Activated CD8-positive, alpha-beta memory T cell treated with anti-CD3 and anti-CD28 coated beads, Interleukin-2, amount 50 U/mL, for 1 hour (primary cell): Measurements from ENCODE around the gene MICU1.
"Not testable (repeated sequence)": the region's sequence is repeated elsewhere in the genome, so short reads cannot be mapped to it uniquely, and the experiment has no call there.

Experiments used
- DNase-seq: peaks from one replicate; pipeline ENCODE4 v3.0.0-alpha.2; 2020; ENCODE audit errors: extremely low read depth

MICU1 gene

GRCh38 chr10:72449941-72450441, 175.9 kb downstream of the MICU1 start:
- DNase-seq, result no peak

DNA sequence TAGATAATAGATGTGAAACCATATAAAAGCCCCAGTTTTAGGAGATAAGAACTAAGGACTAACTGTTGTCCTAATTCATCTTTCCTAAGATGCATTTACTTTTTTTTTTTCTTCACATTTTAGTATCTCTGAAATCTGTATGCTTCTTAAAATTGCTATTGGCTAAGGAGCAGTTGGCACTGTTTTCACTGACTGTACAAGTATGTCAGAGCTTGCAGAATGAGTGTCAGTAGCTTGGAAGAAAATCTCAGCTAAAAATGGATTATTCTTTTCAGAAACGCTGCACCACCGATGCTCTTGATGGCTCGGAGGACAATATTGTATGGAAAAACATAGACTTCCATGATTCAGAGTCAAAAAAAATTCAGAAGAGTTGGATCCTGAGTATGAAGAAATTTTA, 180.0 kb downstream of the MICU1 start:
- no peak for DNase-seq

DNA sequence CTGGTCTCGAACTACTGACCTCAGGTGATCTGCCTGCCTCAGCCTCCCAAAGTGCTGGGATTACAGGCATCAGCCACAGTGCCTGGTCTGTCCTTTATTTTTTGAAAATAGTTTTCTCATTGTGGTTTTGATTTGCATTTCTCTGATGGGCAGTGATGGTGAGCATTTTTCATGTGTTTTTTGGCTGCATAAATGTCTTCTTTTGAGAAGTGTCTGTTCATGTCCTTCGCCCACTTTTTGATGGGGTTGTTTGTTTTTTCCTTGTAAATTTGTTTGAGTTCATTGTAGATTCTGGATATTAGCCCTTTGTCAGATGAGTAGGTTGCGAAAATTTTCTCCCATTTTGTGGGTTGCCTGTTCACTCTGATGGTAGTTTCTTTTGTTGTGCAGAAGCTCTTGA, 182.9 kb downstream of the MICU1 start:
- DNase-seq, result not testable (repeated sequence)

- DNase-seq, result no peak
These were observed 190.3 kb downstream of the MICU1 start for GRCh38 chr10:72435570-72435969.

DNA sequence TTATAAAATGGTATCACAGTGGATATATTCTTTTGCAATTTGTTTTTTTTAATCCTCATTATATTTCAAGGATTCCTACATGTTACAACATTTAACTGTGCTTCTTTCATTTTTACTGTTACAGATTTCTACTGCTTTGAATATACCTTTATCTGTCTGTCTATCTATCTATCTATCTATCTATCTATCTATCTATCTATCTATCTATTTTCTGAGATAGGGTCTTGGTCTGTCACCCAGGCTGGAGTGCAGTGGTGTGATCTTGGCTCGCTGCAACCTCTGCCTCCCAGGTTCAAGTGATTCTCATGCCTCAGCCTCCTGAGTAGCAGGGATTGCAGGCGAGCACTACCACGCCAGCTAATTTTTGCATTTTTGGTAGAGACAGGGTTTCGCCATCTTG, 194.9 kb downstream of the MICU1 start:
- DNase-seq, result not testable (repeated sequence)

DNA sequence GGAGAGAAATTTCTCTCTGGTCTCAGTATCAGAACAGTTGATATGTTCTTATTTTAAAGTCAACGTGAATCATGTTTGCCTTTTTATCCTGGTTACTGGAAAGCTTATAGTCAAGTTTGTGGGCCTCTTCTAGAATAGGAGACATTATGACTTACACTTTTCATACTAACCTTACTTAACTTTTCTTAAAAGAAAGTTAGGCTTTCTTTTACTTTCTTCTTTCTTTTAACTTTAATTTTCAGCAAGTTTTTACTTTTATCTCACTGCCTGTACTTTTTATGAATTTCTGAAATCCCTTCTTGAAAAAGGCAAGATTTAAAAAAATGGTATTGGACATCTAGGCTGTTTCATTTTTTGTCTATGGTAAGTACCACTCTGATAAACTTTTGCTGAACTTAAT, 195.9 kb downstream of the MICU1 start:
- no peak for DNase-seq

DNA sequence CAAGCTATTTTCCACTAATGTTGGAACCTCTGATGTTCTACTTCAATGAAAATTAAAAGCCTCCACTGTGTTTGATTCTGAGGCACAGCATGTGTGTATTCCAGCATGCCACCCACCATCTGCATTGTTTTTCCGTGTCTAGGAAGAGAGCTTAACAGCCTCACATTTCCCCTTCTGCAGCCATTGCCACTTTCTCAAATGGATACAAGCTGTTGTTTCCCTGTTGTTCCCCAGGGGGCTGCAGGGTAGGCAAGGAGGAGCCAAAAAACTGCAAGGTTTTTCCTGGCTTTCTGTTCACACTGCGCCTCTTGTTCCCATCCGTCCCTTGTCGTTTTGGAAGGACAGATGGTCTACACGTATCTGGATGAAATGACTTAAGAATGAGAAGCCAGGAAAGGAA, 198.9 kb downstream of the MICU1 start:
- DNase-seq, result no peak

- DNase-seq, result no peak
These were observed 200.7 kb downstream of the MICU1 start for GRCh38 chr10:72425133-72425532.

GRCh38 chr10:72424561-72424960, 201.3 kb downstream of the MICU1 start:
- no peak for DNase-seq

DNA sequence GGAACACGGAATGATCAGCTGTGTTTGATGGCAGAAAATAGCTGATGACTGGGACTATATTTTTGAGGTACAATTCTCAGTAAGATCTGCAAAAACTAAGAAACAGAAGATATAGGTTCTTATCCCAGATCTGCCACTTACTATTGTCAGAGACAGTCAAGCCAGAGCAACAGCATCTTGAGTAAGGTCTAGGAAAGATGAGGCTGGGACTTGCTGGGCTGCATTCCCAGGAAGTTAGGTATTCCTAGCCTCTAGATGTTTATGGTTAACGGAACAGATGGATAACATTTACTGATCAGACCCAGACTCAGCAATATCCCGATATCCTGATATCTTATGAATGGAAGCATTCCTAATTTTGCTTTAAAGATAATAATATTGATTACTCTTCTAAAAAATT, 202.5 kb downstream of the MICU1 start:
- DNase-seq, result no peak

GRCh38 chr10:72421885-72422540, 203.9 kb downstream of the MICU1 start:
- no peak for DNase-seq

DNA sequence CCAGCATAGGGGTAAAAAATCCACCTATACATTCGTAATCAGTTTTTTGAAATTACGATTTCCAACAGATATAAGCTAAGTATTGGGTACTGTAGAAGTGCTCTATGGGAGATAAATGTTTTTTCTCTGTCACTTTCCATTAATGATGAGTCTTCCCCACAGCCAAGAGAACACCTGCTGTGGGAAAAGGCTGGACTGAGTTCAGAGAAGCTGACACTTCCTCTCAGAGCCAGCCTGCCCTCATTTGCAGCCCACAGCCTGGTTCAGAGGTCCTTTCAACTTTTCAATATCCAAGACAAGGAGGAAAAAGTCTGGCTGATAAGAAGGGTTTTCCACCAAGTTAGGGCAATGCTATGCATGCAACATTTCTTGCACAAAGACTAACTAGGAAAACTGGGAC, 206.6 kb downstream of the MICU1 start:
- no peak for DNase-seq

DNA sequence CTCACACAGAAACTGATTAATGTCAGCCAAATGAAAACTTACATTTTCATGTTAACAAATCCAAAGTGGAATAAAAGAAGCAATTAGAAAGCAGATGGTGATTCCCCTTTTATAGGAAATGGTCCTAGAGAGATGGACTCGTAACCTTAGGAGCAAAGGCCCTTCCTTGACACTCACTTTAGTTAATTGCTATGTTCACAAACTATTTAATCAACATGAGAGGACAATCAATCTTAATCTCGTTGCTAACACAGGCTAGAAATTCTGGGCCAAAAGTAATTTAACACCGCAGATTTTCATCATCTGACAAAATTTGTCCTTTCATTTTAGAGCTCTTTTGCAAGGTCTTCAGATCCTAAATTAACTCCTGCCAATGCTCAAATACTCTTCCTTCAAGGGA, 207.2 kb downstream of the MICU1 start:
- no peak for DNase-seq

DNA sequence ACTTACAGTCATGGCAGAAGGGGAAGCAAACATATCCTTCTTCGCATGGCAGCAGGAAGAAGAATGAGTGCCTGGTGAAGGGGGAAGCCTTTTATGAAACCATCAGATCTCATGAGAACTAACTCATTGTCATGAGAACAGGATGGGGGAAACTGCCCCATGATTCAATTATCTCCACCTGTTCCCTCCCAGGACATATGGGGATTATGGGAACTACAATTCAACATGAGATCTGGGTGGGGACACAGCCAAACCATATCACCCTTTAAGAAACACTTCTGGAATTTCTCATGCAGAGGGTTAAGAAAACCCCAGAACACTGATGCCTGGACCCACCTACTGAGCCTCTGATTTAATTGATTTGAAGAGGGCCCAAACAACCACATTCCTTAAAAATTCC, 207.9 kb downstream of the MICU1 start:
- no peak for DNase-seq

GRCh38 chr10:72416661-72417060, 209.2 kb downstream of the MICU1 start:
- no peak for DNase-seq

GRCh38 chr10:72414642-72415041, 211.2 kb downstream of the MICU1 start:
- DNase-seq, result no peak

- no peak for DNase-seq
These were observed 216.7 kb downstream of the MICU1 start for GRCh38 chr10:72409167-72409566.

DNA sequence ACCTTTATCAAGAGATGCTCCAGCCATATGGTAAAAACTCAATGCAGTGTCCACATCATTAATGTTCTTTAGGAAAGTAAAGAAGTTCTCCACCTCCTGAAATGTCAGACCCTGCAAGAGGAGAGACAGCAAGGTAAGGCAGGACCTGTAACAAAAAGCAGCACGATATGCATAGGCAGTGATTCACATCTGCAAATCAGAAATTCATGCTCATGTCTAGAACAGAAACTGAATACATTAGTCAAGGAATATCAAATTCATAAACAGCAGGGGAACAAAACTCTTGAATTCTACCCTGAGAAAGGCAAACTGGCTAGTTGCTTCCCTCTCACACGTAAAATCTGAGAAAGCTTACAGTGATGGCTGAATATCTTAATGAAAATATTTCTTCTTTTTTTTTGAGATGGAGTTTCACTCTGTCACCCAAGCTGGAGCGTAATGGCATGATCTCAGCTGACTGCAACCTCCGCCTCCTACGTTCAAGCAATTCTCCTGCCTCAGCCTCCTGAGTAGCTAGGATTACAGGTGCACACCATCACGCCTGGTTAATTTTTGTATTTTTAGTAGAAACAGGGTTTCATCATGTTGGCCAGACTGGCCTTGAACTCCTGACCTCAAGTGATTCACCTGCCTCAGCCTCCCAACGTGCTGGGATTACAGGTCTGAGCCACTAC, 217.8 kb downstream of the MICU1 start:
- DNase-seq, result no peak

GRCh38 chr10:72407471-72407870, 218.4 kb downstream of the MICU1 start:
- DNase-seq, result no peak

DNA sequence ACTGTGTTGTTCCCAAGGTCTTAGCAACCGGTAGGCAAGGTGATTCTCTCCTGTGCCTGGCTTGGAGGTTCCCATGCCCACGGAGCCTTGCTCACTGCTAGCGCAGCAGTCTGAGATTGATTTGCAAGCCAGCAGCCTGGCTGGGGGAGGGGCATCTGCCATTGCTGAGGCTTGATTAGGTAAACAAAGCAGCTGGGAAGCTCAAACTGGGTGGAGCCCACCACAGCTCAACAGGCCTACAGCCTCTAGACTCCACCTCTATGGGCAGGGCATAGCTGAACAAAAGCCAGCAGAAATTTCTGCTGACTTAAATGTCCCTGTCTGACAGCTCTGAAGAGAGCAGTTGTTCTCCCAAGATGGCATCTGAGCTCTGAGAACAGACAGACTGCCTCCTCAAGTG, 230.3 kb downstream of the MICU1 start:
- not testable (repeated sequence) for DNase-seq

- no peak for DNase-seq
These were observed 233.3 kb downstream of the MICU1 start for GRCh38 chr10:72392571-72392970.

- no peak for DNase-seq
These were observed 235.1 kb downstream of the MICU1 start for GRCh38 chr10:72390764-72391163.

DNA sequence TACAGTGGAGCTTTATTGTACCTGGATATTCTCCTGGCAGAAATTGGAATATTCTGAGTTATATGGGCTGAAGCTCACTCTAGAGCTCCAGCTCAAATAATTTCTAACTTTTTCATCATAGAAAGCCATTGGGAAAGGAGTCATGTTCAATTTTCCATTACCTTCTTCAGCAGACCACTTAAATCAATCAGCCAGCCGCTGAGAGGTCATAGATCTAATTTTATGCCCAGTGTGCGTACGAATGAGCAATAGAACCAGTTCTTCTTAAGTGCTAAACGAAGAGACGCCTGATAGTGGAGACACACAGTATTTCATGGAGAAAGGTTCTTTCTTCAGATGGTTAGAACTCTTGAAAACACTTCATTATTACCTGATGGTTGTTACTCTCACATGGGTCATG, 236.2 kb downstream of the MICU1 start:
- no peak for DNase-seq

GRCh38 chr10:72389014-72389413, 236.9 kb downstream of the MICU1 start:
- DNase-seq, result no peak
